Measurements from ENCODE around the gene TAF4. TPM values are rescaled to one million over a fixed set of nuclear protein-coding genes. Genes with fewer than 3 reads are reported as not detected.

Gene TAF4
- total and polyA plus RNA-seq, 2 donors (not counting 1 experiment from before 2014, with no cell fraction given) = 2.6 to 3.0 TPM

- Histone ChIP-seq H3K36me3 (ENCODE audit: control insufficient read depth, insufficient read depth, low read length) (no peaks in the 10 kb centered on the region), H3K4me3 (replicated peaks in 1 of 4; ENCODE audit: control extremely low read depth in 1 of 4, insufficient read depth in 1 of 4, low read depth in 3 of 4, low read length in 4 of 4) (no peak overlapping the region), H3K9ac (ENCODE audit: insufficient read depth, low read length) (no peak overlapping the region), H3K79me2 (ENCODE audit: control insufficient read depth, insufficient read depth, low read length) (no peaks in the 10 kb centered on the region), H2AFZ (ENCODE audit: low read length) (no peak overlapping the region), H3K4me1 (ENCODE audit: control insufficient read depth, extremely low read depth, insufficient read depth, low read length) (no peaks in the 10 kb centered on the region), H3K27ac (ENCODE audit: insufficient read depth, low read length) (no peak overlapping the region), H4K20me1 (ENCODE audit: control insufficient read depth, extremely low read depth, insufficient read depth, low read length) (no peaks in the 10 kb centered on the region), H3K4me2 (ENCODE audit: extremely low read depth, insufficient read depth, low read length) (no peak overlapping the region), H3K27me3 (ENCODE audit: control insufficient read depth, insufficient read depth, low read length) (peaks cover 2% of the 10 kb centered on the region), H3K9me3 (ENCODE audit: control insufficient read depth, insufficient read depth, low read depth, low read length) (no peaks in the 10 kb centered on the region)
- TF ChIP-seq, protein P1, sequence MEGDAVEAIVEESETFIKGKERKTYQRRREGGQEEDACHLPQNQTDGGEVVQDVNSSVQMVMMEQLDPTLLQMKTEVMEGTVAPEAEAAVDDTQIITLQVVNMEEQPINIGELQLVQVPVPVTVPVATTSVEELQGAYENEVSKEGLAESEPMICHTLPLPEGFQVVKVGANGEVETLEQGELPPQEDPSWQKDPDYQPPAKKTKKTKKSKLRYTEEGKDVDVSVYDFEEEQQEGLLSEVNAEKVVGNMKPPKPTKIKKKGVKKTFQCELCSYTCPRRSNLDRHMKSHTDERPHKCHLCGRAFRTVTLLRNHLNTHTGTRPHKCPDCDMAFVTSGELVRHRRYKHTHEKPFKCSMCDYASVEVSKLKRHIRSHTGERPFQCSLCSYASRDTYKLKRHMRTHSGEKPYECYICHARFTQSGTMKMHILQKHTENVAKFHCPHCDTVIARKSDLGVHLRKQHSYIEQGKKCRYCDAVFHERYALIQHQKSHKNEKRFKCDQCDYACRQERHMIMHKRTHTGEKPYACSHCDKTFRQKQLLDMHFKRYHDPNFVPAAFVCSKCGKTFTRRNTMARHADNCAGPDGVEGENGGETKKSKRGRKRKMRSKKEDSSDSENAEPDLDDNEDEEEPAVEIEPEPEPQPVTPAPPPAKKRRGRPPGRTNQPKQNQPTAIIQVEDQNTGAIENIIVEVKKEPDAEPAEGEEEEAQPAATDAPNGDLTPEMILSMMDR (conservative IDR thresholded peaks at IDR 0.05 in 1 of 2, IDR thresholded peaks at IDR 0.05 in 1 of 2; ENCODE audit: low read depth in 1 of 2, low read length in 2 of 2) = no peak
- no peak for TF ChIP-seq EZH2 (IDR thresholded peaks at IDR 0.05; ENCODE audit: low read length, missing control alignments)
- peak; percentile 67 to 77 for DNase-seq (ENCODE audit: low read depth in 2 of 2)
These were observed 109.0 kb downstream of the TAF4 start for GRCh38 chr20:61956396-61957342.

GRCh38 chr20:61955668-61956395 lies 109.8 kb downstream of the TAF4 start:
- no peaks in the 10 kb centered on the region for H3K9me3 ChIP-seq (ENCODE audit: control insufficient read depth, insufficient read depth, low read depth, low read length)
- no peaks in the 10 kb centered on the region for H3K4me1 ChIP-seq (ENCODE audit: control insufficient read depth, extremely low read depth, insufficient read depth, low read length)
- H3K27me3 ChIP-seq (ENCODE audit: control insufficient read depth, insufficient read depth, low read length) = peaks cover 2% of the 10 kb centered on the region
- no peaks in the 10 kb centered on the region for H3K79me2 ChIP-seq (ENCODE audit: control insufficient read depth, insufficient read depth, low read length)
- H3K27ac ChIP-seq (ENCODE audit: insufficient read depth, low read length) = no peak overlapping the region
- H3K36me3 ChIP-seq (ENCODE audit: control insufficient read depth, insufficient read depth, low read length) = no peaks in the 10 kb centered on the region
- H3K9ac ChIP-seq (ENCODE audit: insufficient read depth, low read length) = no peak overlapping the region
- no peak overlapping the region for H3K4me2 ChIP-seq (ENCODE audit: extremely low read depth, insufficient read depth, low read length)
- no peak overlapping the region for H2AFZ ChIP-seq (ENCODE audit: low read length)
- TF ChIP-seq EZH2 (IDR thresholded peaks at IDR 0.05; ENCODE audit: low read length, missing control alignments) = no peak
- TF ChIP-seq, protein P1 (conservative IDR thresholded peaks at IDR 0.05 in 1 of 2, IDR thresholded peaks at IDR 0.05 in 1 of 2; ENCODE audit: low read depth in 1 of 2, low read length in 2 of 2) = no peak
- no peaks in the 10 kb centered on the region for H4K20me1 ChIP-seq (ENCODE audit: control insufficient read depth, extremely low read depth, insufficient read depth, low read length)
- no peak overlapping the region for H3K4me3 ChIP-seq (replicated peaks in 1 of 4; ENCODE audit: control extremely low read depth in 1 of 4, insufficient read depth in 1 of 4, low read depth in 3 of 4, low read length in 4 of 4)
- DNase-seq (ENCODE audit: low read depth in 2 of 2) = no peak

Measured in fibroblast of lung (primary cell).